ENCODE results near the gene SLC25A21. TPM values are rescaled to one million over a fixed set of nuclear protein-coding genes. Genes with fewer than 3 reads are reported as not detected.

SLC25A21 gene
- polyA plus RNA-seq, 1 experiment = 1.5 TPM

DNA sequence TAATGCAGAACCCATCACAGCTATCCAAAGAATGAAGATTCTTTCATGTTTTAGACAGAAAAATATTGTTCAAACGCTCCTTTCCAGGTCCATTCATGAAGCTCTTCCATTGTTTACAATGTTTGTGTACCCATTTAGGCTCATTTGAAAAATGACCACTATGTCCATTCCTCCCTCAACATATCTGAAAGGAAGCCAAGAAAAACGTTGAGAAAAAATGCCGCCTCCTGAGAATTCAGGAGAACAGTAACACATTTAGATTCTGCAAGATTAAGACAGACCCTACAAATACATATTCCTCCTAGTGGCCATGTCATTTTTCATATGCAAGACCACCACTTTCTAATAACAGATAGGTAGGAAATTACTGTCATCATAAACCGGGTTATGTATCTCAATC, 124.4 kb downstream of the SLC25A21 start:
- ChIA-PET CTCF (no interaction called here), POLR2A (no interaction called here)
- Histone ChIP-seq H3K27me3 (ENCODE audit: control insufficient read depth, insufficient read depth, low read length) (no peaks in the 10 kb centered on the region), H3K4me3 (ENCODE audit: low read depth, low read length) (no peak overlapping the region), H3K27ac (ENCODE audit: low read depth, low read length) (no peak overlapping the region), H3K9me3 (ENCODE audit: control insufficient read depth, insufficient read depth, low read length) (no peaks in the 10 kb centered on the region)
- DNase-seq (ENCODE audit: low read depth, low spot score) = no peak
- TF ChIP-seq, protein P1, sequence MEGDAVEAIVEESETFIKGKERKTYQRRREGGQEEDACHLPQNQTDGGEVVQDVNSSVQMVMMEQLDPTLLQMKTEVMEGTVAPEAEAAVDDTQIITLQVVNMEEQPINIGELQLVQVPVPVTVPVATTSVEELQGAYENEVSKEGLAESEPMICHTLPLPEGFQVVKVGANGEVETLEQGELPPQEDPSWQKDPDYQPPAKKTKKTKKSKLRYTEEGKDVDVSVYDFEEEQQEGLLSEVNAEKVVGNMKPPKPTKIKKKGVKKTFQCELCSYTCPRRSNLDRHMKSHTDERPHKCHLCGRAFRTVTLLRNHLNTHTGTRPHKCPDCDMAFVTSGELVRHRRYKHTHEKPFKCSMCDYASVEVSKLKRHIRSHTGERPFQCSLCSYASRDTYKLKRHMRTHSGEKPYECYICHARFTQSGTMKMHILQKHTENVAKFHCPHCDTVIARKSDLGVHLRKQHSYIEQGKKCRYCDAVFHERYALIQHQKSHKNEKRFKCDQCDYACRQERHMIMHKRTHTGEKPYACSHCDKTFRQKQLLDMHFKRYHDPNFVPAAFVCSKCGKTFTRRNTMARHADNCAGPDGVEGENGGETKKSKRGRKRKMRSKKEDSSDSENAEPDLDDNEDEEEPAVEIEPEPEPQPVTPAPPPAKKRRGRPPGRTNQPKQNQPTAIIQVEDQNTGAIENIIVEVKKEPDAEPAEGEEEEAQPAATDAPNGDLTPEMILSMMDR (IDR thresholded peaks at IDR 0.05; ENCODE audit: low read depth, low read length) = no peak

DNA sequence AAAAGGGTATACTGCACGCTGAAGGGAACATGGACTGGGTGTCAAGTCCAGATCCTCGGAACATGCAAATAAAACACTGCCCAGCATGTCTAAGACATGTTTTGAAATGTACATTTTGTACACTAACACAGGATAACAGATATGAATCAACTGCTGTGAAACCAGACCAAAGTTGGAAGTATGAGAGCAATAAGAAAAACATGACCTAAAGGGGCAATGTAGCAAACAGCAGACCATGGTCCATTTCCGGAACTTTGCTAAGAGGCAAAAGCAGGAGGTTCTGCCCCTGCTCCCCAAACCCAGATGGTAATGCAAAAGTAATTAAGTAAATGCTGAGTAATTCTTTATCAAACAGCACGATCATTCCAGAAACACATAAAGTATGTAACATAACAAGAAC, 125.2 kb downstream of the SLC25A21 start:
- Histone ChIP-seq H3K4me3 (ENCODE audit: low read depth, low read length) (no peak overlapping the region), H3K27me3 (ENCODE audit: control insufficient read depth, insufficient read depth, low read length) (no peaks in the 10 kb centered on the region), H3K27ac (ENCODE audit: low read depth, low read length) (no peak overlapping the region), H3K9me3 (ENCODE audit: control insufficient read depth, insufficient read depth, low read length) (no peaks in the 10 kb centered on the region)
- POLR2A ChIA-PET = no interaction called here
- TF ChIP-seq, protein P1 (IDR thresholded peaks at IDR 0.05; ENCODE audit: low read depth, low read length) = no peak
- CTCF ChIA-PET = no interaction called here
- no peak for DNase-seq (ENCODE audit: low read depth, low spot score)

DNA sequence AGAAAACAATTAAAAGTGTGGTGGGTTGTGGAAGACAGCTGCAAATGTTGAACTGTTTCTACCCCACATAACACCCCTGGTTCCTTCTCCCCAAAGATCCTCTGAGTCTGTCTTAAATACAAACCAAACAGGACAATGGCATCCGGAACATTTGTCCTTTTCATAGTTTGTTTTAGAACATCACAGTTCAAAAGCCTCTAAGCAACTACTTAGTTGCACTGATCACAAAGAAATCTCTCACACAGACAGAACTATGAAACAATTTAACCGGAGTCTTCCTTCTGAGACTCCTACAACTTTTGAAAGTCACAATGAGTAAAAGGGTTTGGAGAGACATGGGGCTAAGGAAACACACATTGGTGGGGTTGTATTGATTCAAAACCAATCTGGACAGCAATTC, 125.6 kb downstream of the SLC25A21 start:
- CTCF ChIA-PET = interaction anchor here (0.6 to 1.2 kb wide), 2 partner anchors 105 to 199 kb away, joined by 3 read pairs; no protein-coding TSS in a partner anchor
- POLR2A ChIA-PET = no interaction called here
- H3K27me3 ChIP-seq (ENCODE audit: control insufficient read depth, insufficient read depth, low read length) = no peaks in the 10 kb centered on the region
- TF ChIP-seq, protein P1 (IDR thresholded peaks at IDR 0.05; ENCODE audit: low read depth, low read length) = no peak
- no peak for DNase-seq (ENCODE audit: low read depth, low spot score)
- no peak overlapping the region for H3K4me3 ChIP-seq (ENCODE audit: low read depth, low read length)
- H3K27ac ChIP-seq (ENCODE audit: low read depth, low read length) = no peak overlapping the region
- H3K9me3 ChIP-seq (ENCODE audit: control insufficient read depth, insufficient read depth, low read length) = no peaks in the 10 kb centered on the region

DNA sequence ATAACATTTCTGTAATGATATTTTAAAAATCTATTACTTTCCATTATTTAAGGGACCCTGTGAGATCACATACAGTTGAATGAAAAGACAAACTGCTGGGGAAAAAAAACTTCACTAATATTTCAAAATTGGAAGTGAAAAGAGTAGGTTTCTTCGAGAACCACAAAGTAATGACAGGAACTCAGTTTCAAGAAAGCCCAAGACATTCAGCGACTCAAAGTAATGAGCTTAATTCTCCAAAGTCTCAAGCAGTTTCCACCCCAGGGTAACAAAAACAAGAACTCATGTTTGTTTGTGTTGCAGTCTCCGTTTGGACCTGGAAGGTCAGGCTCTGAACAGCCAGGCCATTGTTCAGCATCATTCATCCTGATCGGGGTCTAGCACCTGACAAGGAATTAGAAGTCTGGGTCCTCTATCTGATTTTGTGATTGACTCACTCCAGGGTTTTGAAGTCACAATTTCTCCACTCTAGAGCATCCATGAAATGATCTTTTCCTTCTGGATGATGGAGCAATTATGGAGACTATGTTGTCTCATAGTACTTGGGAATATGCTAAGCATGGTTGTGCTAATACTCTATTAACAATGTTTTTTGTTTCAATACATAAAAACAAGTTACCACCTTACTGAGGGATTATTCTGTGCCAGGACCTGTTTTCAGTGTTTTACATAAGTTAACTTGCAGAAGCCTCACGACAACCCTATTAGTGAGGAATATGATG, 126.9 kb downstream of the SLC25A21 start:
- no peaks in the 10 kb centered on the region for H3K27me3 ChIP-seq (ENCODE audit: control insufficient read depth, insufficient read depth, low read length)
- DNase-seq (ENCODE audit: low read depth, low spot score) = no peak
- CTCF ChIA-PET = interaction anchor here (1.2 kb wide), 1 partner anchor 106 kb away, joined by 3 read pairs; no protein-coding TSS in a partner anchor
- TF ChIP-seq, protein P1 (IDR thresholded peaks at IDR 0.05; ENCODE audit: low read depth, low read length) = no peak
- POLR2A ChIA-PET = no interaction called here
- no peak overlapping the region for H3K4me3 ChIP-seq (ENCODE audit: low read depth, low read length)
- H3K27ac ChIP-seq (ENCODE audit: low read depth, low read length) = no peak overlapping the region
- no peaks in the 10 kb centered on the region for H3K9me3 ChIP-seq (ENCODE audit: control insufficient read depth, insufficient read depth, low read length)

DNA sequence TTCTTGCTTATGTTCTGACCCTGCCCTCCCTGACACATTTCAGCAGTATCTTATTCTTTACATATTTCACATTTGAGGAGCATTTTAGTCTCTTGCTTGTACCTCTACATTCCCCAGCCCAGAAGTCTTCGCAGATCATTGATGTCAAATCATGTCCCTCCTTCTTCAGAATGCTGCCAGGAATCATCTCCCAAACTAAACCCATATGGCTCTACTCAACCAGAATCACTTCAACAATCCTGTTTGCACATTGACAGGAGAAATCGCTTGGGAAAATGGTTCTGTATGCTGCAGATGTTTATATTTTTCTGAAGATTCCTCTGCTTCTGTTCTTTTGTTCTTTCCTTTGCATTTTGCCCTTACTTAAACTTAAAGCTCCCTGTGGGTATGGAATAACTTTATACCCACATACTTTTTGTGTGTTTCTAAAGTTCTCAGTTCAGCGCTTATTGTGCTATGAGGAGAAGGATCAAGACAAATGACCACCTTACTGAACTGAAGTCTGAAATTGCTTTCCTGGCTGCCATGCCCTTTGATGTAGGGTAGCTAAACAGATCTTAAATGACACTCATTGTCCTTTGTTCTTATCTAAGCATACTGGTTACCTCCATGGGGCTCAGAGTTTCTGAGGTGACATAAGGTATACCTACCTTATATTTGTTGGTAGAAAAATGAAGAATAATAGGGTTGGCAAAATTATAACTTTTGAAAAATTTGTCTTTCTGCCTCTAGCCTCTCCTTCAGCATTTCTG, 134.6 kb downstream of the SLC25A21 start:
- CTCF ChIA-PET = no interaction called here
- POLR2A ChIA-PET = no interaction called here
- no peak overlapping the region for H3K4me3 ChIP-seq (ENCODE audit: low read depth, low read length)
- no peaks in the 10 kb centered on the region for H3K9me3 ChIP-seq (ENCODE audit: control insufficient read depth, insufficient read depth, low read length)
- TF ChIP-seq, protein P1 (IDR thresholded peaks at IDR 0.05; ENCODE audit: low read depth, low read length) = no peak
- H3K27me3 ChIP-seq (ENCODE audit: control insufficient read depth, insufficient read depth, low read length) = no peaks in the 10 kb centered on the region
- DNase-seq (ENCODE audit: low read depth, low spot score) = no peak
- no peak overlapping the region for H3K27ac ChIP-seq (ENCODE audit: low read depth, low read length)
